GM18499 (cell line): ENCODE results near the gene LZTFL1.

Experiments used
- ATAC-seq: cut with Tn5 transposase; IDR thresholded peaks from one replicate; pipeline ENCODE4 v1.9.1; 2021; ENCODE audit warnings: moderate number of reproducible peaks; ENCODE audit not compliant: insufficient read depth, unreplicated experiment

LZTFL1 gene

GRCh38 chr3:45792036-45792435 is 49.9 kb downstream of the LZTFL1 start:
- ATAC-seq, result no peak

- no peak for ATAC-seq
Measured at GRCh38 chr3:45790596-45790995, 51.3 kb downstream of the LZTFL1 start.

- ATAC-seq, result no peak
Measured at GRCh38 chr3:45789235-45789812, 52.6 kb downstream of the LZTFL1 start.

GRCh38 chr3:45787551-45787950 is 54.4 kb downstream of the LZTFL1 start:
- ATAC-seq, result no peak

GRCh38 chr3:45786801-45787495 is 55.0 kb downstream of the LZTFL1 start:
- no peak for ATAC-seq

GRCh38 chr3:45785605-45786150 is 56.2 kb downstream of the LZTFL1 start:
- no peak for ATAC-seq

GRCh38 chr3:45783667-45784066 is 58.3 kb downstream of the LZTFL1 start:
- no peak for ATAC-seq

- no peak for ATAC-seq
Measured at GRCh38 chr3:45782381-45782780, 59.5 kb downstream of the LZTFL1 start.

- no peak for ATAC-seq
Measured at GRCh38 chr3:45781841-45782240, 60.1 kb downstream of the LZTFL1 start.

GRCh38 chr3:45781271-45781670 is 60.6 kb downstream of the LZTFL1 start:
- no peak for ATAC-seq

- no peak for ATAC-seq
Measured at GRCh38 chr3:45779746-45780735, 61.9 kb downstream of the LZTFL1 start.

- no peak for ATAC-seq
Measured at GRCh38 chr3:45778761-45779201, 63.1 kb downstream of the LZTFL1 start.

GRCh38 chr3:45777746-45778386 is 64.1 kb downstream of the LZTFL1 start:
- no peak for ATAC-seq

- ATAC-seq, result no peak
Measured at GRCh38 chr3:45777111-45777745, 64.7 kb downstream of the LZTFL1 start.

- ATAC-seq, result no peak
Measured at GRCh38 chr3:45776611-45777010, 65.3 kb downstream of the LZTFL1 start.

GRCh38 chr3:45776301-45776595 is 65.7 kb downstream of the LZTFL1 start:
- ATAC-seq, result no peak

GRCh38 chr3:45775571-45776300 is 66.2 kb downstream of the LZTFL1 start:
- no peak for ATAC-seq

GRCh38 chr3:45774581-45775521 is 67.1 kb downstream of the LZTFL1 start:
- no peak for ATAC-seq
